Testis (tissue), 3 donors: ENCODE results near the gene PTH2. TPM values are rescaled to one million over a fixed set of nuclear protein-coding genes. Genes with fewer than 3 reads are reported as not detected.
A peak's percentile ranks its signal among the peaks of the same experiment; 100 is the strongest.

Experiments
- DNase-seq: peaks from one replicate; pipeline ENCODE4 v3.0.0-alpha.2; 2019
- H3K27ac ChIP-seq, 2 donors: fragments of 200-600 bp; sonication (generic); one replicate each; pipeline ENCODE4 v1.5.1; 2019
- H3K27me3 ChIP-seq: fragments of 200-600 bp; sonication (generic); one replicate; pipeline ENCODE4 v1.5.1; 2019
- H3K36me3 ChIP-seq: fragments of 200-600 bp; sonication (generic); one replicate; pipeline ENCODE4 v1.5.1; 2017; ENCODE audit warnings: low read depth; ENCODE audit errors: missing control alignments
- H3K4me1 ChIP-seq: fragments of 200-600 bp; sonication (generic); one replicate; pipeline ENCODE4 v1.5.1; 2019
- H3K4me3 ChIP-seq, 2 donors: fragments of 200-600 bp; sonication (generic); one replicate each; pipeline ENCODE4 v1.5.1; 2017 to 2019
- H3K9me3 ChIP-seq: fragments of 200-600 bp; sonication (generic); one replicate; pipeline ENCODE4 v1.5.1; 2017
- CTCF ChIP-seq, 3 experiments: fragments of 450-650 bp in 2 of 3; fragments of 200-600 bp in 1 of 3; sonication (generic) in 1 of 3; IDR thresholded peaks; one replicate each; pipeline ENCODE4 v1.5.1; 2016 to 2019; ENCODE audit warnings: antibody characterized with exemption in 3 of 3, mild to moderate bottlenecking in 2 of 3, moderate library complexity in 1 of 3
- POLR2A ChIP-seq: fragments of 450-650 bp; IDR thresholded peaks from one replicate; pipeline ENCODE4 v1.6.1; 2017; ENCODE audit warnings: antibody characterized with exemption, mild to moderate bottlenecking, moderate library complexity
- WGBS, 2 donors: methylation state at CpG; one replicate each; pipeline ENCODE4 v1.1.5; 2018; 5-methylcytosine and 5-hydroxymethylcytosine counted together
- intact Hi-C: fragments of 100-400 bp; cut with DNase I; formaldehyde crosslinking; loops from one replicate; pipeline ENCODE4 v1.15.1; 2023; ENCODE audit warnings: low total_unique reads
- polyA plus RNA-seq: library from polyadenylated mRNA; stranded (reverse); fragments of 350-450 nt; fragmentation: Illumina TruSeq; extraction: RNeasy Lipid Tissue Mini Kit (QIAGEN cat#74804); gene quantifications from one replicate; pipeline ENCODE4 v1.2.3, GENCODE V29; 2014; ENCODE audit warnings: low read depth, low replicate concordance; ENCODE audit not compliant: insufficient read depth
- total RNA-seq, 2 donors: library from RNA; depleted of rRNA; stranded (reverse); fragments of >200 nt; gene quantifications; one replicate each; pipeline ENCODE4 v1.2.3, GENCODE V29; 2016

The PTH2 gene
- total and polyA plus RNA-seq, 3 donors from 2014 or later = not detected

DNA sequence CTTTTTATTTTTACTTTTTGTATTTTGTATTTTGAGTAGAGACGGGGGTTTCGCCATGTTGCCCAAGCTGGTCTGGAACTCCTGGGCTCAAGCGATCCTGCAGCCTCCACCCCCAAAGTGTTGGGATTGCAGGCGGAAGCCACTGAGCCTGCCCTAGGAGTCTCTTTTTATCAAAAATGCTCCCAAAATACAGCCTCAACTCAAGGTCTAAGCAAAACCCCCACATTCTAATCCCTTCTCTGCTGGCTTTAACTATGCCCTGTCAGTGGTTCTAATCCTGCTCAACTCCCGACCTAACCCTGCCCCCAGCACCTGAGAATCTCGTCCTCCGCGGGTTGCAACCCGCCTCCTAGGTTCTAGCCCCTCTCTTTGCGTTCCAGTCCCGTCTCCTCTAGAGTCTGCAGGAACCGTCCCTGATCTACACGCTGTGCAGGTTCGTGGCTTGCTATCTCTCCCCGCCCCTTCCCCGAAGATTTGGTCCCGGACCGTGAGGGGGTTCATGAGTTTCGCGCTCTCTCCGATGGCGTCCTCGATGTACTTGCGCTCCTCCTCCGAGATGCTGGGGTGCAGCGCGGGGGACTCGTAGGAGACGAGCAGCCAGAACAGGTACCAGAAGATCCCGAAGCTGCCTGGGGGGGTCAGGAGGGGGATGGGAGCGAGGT is 10.1 kb upstream of the PTH2 start:
- H3K9me3 ChIP-seq = no peaks in the 10 kb centered on the region
- WGBS, 2 donors = 32 to 49% methylated on average over 28 to 31 of the region's 31 CpGs

DNA sequence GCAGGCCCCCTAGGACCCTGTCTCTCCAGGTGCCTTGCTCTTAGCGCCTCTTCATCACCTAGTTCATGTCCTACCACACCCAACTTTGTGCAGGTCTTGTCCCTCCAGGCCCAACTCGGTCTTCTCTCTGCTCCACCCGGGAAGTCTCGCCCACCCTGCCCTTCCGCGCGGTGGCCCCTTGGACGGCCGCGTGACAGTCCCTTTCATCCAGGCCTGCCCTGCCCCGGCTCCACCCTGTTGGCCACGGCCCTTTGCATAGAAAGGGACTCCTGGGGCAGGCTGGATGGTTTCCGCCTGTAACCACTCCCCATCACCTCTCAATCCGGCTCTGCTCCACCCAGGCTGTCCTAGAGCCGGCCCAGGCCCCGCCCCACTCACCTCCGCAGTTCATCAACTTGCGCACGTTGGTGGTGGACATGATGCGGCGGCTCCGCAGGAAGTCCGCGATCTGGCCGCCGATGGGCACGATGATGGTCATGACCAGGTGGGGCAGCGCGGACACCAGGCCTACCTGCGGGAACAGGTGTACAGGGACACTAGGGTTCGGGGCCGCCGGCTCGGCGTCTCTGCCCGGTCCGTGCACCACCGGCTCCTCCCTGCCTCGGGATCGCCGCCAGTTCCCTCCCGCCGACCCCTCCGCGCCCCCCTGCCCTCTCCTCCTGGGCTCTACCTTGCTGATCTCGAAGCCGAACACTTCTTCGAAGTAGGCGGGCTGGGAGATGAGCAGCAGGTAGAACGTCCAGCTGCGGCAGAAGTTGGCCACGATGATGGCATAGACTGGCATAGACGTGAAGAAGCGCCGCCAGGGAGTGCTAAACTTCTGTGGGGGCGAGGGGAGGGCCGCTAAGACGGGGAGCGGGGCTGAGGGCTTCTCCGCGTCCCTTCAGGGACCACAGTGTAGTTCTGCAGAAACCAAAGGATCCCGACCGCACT is 9.2 kb upstream of the PTH2 start:
- Histone ChIP-seq H3K27me3 (no peaks in the 10 kb centered on the region), H3K9me3 (no peaks in the 10 kb centered on the region), H3K4me1 (peaks cover 8% of the 10 kb centered on the region), H3K27ac (no peak overlapping the region), H3K4me3 (no peak overlapping the region), H3K36me3 (no peaks in the 10 kb centered on the region)
- TF ChIP-seq POLR2A (no peak), CTCF (IDR thresholded peaks at IDR 0.05) (no peak)
- WGBS, 2 donors = 20 to 41% methylated on average over 21 to 62 of the region's 63 CpGs
- no peak for DNase-seq
- intact Hi-C loops = no loop called here

More for the DNA sequence above, 10.1 kb upstream of the PTH2 start:
- no peak overlapping the region for H3K4me3 ChIP-seq
- no peak overlapping the region for H3K27ac ChIP-seq
- intact Hi-C loops = no loop called here
- no peaks in the 10 kb centered on the region for H3K4me1 ChIP-seq
- no peak for DNase-seq
- TF ChIP-seq CTCF (IDR thresholded peaks at IDR 0.05) (no peak), POLR2A (no peak)
- H3K36me3 ChIP-seq = no peaks in the 10 kb centered on the region
- H3K27me3 ChIP-seq = no peaks in the 10 kb centered on the region

DNA sequence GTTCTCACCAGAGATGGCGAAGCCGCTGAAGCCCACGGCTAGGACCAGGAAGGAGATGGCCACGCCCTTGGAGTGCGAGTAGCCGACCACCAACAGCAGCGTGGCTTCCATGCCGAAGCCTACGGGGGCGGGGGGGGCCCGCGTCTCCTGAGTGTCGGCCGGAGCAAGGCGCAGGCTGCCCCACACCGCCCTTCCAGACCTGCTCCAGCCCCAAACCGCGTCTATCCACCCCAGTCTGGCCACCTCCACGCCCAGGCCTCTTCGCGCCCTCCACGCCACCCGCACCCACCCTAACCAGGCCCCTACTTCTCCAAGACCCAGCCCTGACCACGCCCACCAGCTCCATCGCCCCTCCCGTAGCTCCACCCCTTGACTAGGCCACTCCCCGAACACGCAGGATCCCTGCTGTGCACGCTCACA is 8.1 kb upstream of the PTH2 start:
- Histone ChIP-seq H3K36me3 (no peaks in the 10 kb centered on the region), H3K27me3 (no peaks in the 10 kb centered on the region), H3K4me1 (peaks cover 9% of the 10 kb centered on the region), H3K4me3 (peak overlapping the region in 1 of 2 donors; percentile 6), H3K27ac (no peak overlapping the region), H3K9me3 (no peaks in the 10 kb centered on the region)
- WGBS, 2 donors = 41 to 59% methylated on average over 28 to 29 of the region's 29 CpGs
- intact Hi-C loops = no loop called here
- TF ChIP-seq CTCF (IDR thresholded peaks at IDR 0.05) = no peak
- no peak for TF ChIP-seq POLR2A
- no peak for DNase-seq

DNA sequence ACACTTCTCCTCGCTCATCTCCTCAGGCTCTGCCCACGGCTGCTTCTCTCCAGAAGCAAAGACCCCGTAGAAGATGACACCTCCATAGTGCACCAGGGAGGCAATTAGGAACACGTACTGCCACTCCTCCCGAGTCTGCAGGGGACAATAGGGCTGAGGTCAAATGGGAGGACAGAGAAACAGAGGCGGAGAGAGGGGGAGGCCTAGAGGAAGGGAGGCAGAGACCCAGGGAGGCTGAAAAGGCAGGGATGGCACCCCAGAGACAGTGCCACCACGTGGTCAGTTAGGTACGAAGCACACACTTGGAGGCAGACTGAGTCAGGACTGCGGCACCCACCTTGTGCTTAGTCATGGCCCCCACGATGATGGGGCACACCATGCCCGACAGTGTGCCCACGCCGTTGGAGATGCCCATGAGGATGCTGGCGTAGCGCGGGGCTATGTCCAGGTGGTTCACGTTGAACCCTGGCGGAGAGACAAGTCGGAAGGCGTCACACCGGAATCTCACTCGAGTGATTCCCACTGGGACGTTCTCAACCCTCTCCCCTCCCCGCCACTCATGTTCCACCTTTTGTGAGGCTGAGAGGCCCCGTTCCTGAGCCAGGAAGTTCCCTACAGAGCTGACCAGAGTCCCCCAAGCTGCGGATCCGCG is 7.6 kb upstream of the PTH2 start:
- H3K9me3 ChIP-seq = no peaks in the 10 kb centered on the region
- 57 to 58% methylated on average over 23 to 28 of the region's 28 CpGs for WGBS, 2 donors
- peaks cover 13% of the 10 kb centered on the region for H3K4me1 ChIP-seq
- H3K27me3 ChIP-seq = peaks cover 4% of the 10 kb centered on the region
- no peaks in the 10 kb centered on the region for H3K36me3 ChIP-seq
- H3K27ac ChIP-seq = no peak overlapping the region
- DNase-seq = no peak
- no peak for TF ChIP-seq CTCF (IDR thresholded peaks at IDR 0.05)
- TF ChIP-seq POLR2A = no peak
- intact Hi-C loops = no loop called here
- peak overlapping the region in 1 of 2 donors; percentile 6 for H3K4me3 ChIP-seq
